ENCODE data around the gene NT5C3B.
A peak's percentile ranks its signal among the peaks of the same experiment; 100 is the strongest.

Gene NT5C3B

DNA sequence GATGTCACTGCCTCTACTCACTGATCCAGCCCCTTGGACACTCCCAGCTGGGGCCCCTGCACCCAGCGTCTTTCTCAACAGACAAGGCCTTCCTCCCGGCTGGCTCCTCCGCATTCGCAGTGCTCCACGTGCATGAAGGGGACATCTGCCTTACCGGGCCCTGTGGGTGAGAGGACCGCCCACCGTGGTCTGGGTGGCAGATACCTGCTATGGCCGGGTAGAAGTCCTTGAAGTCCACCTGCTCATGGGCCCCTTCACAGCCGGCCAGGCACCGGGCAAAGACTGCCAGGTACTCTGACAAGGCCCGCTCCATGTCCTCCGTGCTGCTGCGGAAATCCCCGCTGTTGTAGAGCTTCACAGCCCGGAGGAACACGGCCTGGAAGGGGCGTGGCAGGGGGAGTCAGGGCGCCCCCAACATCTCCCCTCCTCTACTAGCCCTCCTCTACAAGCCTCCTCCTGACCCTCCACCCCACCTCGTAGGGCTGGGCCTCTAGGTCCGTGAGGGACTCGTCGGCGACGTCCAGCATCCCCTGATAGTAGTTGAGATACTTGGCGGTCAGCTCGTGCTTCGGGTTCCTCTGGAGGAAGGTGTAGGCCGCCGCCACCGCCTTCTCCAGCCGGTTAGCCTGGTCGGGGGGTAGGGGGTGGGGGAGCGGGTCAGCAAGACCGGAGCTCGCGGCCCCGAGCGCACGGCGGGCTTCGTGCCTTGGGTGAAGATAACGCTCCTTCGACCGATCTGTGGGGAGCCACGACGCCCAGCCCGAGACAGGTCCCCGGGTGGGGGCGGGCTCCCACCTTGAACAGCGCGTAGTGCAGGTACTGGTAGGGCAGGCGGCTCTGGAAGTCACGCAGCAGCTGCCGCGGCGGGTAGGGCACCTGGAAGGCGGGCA, 25.1 kb downstream of the NT5C3B start:
- DNase-seq, result peak in 1 of 14 donors; percentile 41

DNA sequence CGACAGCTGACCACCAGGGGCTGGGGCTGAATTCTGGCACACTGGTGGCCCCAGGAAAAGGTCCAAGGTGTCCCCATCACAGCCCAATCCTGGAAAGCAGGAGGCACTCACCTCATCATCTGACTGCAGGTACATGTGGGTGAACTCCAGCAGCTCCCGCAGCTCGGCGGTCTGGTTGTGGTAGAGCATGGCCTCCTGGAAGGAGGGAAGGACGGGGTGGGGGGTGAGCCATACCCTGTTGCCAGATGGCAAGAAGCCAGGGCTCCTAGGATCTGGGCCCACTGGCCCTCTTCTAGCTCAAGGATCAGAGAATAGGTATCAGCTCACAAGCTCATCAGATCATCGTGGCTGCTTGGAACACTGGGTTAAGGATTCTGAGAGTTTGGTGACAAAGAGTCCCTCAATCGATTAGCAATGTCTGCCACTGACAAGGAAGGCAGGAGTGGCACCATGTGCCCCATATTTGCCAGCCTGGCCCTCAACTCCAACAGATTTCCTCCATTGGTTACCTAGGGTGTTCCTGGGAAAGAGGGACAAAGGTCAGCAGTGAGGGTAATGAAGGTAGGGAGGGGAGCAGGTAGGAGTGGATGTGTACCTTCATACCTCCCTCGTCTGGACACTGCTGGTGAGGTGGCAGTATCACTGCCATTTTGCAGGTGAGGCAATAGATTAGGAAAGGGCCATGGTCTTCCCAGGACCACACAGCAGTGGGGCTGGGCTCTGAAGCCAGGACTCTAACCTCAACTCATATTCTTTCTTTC, 29.2 kb downstream of the NT5C3B start:
- DNase-seq, result no peak

DNA sequence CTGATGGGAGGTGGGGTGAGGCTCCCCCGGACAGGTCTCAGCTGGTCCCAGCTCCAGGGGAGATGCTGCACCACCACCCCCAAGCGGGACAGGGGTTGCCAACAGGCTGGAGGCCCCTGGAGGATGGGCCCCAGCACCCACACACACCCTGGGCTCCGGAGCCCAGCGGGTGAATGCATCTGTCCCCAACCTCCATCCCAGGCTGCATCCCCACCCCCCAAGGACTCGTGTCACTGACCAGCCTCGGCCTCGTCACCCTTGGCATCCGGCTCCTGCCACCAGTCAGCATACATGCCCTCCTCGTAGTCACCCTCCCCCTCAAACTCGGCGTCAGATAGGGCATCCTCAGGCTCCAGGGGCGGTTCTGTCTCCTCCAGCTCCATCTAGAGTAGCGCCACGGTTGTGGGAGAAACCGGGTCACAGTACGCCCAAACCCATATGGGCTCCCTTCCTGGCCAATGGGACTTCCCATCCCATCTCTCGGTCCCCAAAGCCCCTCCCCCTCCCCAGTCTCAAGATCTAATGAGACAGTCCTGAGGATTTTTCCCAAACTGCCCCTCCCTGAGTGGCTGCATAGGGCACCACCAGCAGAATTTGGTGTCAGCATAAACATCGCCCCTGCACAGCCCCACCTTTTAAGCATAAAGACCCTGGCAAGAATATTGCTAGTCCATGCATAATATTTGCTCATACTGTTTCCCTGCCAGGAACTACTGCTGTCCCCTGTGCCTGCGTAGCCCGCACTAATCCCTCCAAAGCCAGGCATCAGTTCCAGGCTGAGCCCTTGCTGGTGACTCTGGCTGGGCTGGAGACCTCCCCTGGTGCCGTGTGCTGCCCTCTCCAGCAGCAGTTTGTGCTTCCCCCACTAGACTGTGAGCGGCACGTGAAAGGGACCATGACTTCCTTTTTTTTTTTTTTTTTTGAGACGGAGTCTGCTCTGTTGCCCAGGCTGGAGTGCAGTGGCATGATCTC, 32.7 kb downstream of the NT5C3B start:
- DNase-seq, result peak in 1 of 14 donors; percentile 22

DNA sequence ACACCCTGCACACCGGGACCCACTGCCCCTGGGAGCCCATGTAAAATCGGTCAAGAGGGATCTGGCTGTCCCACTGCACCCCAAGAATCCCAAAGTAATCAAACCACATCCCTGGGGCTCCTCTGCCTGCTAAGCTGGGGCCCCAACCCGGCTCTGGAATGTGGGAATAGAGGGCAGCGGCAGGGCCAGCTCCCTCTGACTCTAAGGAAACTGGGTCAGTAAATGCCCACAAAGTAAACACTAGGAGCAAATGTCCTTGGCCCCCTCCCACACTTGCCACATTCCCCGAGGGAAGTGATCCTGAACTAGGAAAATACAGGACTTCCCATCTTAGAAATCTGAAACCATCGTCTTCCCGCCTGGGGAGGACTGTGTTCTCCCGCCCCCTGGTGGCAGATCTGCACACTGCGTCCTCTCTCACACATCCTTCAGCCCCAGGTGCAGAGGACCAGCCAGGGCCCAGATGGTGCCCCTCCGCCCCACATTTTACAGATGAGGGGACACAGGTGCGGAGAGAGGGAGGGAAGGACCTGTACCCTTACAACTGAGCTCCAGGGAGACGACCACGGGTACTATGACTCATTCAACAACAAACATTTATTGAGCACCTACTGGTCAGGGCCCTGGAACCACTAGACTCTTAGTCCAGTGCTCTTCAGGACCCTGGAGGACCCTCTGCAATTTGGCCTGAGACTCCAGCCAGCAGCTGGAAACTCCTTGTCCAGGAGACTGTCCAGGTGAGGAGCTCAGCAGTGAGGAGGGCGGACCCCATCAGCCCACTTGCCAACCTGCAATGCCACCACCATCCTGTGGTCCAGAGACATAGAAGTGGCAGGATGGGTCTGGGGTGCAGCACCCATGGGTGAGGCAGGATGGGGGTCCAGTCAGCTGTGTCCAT, 34.4 kb downstream of the NT5C3B start:
- DNase-seq, result peak in 12 of 14 donors; percentile 13 to 80 (median 52)

DNA sequence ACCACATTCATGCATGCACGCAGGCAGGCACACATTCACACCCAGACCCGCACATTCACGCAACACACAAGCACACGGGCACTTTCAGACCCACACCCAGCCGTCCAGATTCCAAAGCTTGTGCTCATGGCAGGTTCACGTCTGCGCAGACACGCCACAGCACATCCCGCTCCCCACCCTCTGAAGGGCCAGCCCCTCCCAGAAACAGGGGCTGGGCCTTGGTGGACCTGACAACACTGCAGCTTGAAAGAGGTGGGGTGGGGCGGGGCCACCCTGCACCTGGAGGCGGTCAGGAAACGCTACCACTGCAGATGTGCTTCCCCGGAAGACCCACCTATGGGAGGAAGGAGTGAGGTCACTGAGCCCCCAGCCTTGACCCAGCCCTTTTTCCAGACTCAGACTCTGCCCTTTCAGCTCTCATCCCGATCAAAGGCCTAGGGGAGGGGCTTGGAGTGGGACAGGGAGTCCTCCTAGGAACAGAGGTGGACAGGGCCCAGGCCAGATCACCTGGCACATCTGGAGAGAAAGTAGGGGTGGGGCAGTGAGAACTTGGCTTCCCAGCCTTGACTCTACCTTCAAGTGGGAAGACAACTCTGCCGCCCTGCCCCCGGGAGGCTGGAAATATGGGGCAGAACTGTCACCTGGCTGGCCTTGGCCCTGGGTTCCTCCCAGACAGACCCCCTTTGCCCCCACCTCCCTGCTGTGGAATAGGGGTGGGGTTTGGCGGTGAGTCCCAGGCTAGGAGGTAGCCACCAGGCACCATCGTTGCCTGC, 35.2 kb downstream of the NT5C3B start:
- no peak for DNase-seq

DNA sequence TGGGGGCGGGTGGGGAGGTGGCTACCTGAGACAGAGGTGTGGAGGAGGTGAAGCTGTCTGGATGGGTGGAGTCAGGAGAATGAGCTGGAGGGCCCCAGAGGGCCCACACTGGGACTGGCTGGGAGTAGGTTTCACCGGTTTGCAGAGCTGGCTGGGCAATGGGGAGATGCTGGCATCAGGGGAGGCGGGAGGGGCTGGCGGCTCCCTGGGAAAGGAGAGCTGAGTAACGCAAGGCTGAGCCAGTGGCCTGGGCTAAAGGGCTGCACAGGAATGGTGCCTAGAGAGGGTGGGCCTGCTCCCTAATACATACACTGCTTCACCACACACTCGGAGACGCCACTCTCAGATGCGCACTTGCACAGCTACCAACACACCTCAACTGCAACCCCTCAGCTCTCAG, 36.7 kb downstream of the NT5C3B start:
- DNase-seq, result no peak

DNA sequence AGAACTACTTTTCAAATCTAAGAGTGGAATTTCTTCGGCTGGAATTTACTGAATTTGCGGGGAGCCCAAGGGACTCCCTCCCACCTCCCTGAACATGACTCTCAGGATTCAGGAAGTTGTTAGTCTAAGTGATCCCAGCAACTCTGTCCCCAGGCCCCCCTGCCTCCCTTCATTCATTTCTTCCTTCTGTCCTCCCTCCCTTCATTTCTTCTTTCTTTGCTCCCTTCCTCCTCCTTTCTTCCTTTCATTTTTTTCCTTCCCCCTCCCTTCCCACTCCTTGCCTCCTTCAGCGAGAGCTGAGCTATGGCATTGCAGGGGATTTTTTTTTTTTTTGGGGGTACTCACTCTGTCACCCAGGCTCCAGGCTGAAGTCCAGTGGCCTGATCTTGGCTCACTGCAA, 38.7 kb downstream of the NT5C3B start:
- no peak for DNase-seq

DNA sequence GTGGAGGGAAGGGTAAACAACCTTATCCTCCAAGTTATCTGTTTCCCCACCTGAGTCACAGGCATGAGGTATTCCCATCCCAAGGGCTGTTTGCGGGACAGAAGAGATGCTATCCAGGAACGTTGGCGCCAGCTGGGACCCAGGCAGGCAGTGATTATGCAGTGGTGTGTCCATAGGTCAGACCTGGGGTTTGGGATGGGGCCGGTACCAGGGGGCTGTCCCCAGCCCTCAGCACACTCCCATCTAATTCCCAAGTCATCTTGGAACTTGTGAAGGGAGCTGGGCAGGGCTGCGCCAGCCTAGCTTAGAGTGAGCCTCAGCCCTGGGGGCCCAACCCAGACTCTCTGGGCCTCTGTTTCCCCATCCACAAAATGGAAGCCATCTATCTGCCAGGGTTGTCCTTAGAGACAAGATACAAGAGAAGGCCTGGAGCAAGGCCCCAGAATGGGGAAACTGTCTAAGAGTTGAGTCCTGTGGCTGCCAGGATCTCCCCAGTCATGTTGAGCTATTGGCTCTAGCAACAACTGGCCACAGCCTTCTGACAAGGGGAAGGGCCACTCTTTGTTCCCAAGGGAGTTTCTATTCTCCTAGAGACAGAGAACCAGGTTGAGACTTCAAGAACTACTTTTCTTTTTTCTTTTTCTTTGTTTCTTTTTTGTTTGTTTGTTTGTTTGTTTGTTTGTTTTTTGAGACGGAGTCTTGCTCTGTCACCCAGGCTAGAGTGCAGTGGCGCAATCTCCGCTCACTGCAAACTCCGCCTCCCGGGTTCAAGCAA, 39.7 kb downstream of the NT5C3B start:
- DNase-seq, result no peak

DNA sequence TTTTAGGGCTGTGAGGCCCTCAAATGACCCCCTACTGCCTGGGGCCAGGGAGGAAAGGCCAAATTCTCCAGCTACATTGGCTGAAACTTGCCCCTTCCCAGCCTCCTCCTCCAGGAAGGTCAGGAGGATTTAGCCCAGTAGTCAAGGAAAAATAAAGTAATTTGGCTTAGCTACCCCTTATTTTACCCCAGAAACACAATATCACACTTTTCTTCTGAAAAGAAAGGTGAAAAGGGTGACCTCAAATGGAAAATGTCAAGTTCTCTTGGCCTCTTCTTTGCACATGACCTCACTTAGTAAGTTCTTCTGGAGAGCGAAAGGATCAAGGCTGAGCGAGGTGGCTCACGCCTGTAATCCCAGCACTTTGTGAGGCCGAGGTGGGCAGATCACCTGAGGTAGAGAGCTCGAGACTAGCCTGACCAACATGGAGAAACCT, 41.5 kb downstream of the NT5C3B start:
- no peak for DNase-seq

DNA sequence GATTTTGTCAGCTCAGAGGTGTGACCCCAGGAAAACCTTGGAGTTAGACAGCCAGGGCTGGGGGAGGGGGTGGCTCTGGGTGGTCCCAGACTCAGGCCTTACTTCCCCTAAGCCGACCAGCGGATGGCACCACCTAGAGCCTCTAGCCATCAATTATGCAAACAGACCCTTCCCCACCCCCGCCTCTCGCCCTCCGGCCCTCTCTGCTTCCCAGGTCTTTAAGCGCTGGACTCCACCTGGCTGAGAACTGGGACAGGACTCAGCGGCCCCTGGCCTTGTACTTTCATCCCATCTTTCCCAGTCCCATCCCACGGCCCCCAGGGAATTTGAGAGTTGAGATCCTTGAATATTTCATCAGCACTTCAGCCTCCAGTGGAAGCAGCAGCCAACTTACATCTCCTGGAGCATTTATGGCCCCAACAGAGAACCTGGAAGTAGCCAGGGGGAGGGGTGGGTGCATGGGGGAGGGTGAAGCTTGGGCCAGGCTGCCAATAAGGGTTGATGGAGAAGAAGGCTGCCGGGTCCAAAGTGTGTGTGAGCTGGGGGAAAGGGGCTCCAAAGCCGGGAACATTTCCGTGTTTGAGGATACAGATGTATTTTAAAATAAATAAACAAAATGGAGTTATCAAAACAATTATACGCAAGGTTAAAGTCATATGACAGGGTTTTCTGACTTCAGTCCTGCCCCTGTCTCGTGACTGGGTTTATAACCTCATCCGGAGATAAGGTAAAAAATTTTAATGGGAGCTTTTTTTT, 42.1 kb downstream of the NT5C3B start:
- DNase-seq, result no peak

DNA sequence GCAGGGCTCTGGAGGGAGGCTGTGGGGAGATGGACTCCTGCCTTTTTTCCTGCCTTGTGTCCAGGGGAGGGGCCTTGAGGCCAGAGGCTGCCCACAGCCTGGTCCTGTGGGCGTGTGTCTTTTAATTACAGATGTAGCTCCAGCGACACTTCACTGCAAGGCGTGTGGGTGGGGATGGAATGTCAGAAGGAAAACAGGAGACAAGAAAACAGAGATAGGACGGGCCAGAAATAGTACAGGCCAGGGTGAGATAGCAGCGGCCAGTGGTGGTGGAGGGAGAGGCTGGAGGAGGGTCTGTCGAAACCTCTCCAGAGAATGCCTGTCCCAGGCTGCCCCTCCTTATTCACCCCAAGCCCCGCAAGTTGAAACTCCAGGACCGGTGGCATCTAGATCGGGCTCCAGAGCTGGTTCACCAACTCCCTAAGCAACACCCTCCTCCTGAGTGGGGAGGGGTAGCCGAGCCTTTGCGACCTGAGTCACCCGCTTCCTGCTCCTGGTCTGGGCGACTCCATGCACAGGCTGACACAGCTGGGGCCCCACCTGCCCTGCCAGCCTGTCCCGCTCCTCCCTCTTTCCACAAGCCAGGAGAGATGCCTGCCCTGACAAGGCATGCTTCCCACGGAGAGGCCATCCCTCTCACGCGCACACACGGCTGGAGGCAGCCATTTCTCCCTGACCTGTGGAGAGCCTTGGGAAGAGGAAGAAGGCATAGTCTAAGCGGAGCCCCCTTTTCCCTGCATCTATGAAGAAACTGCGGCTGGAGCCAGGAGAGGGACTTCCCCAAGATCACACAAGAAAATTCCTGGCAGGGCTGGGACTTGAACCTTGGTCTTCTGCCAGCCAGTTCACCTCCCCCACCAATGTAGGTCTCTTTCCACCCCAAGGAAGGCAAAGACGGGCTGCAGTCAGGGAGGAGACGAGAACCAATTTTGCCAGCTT, 42.9 kb downstream of the NT5C3B start:
- DNase-seq, result no peak

DNA sequence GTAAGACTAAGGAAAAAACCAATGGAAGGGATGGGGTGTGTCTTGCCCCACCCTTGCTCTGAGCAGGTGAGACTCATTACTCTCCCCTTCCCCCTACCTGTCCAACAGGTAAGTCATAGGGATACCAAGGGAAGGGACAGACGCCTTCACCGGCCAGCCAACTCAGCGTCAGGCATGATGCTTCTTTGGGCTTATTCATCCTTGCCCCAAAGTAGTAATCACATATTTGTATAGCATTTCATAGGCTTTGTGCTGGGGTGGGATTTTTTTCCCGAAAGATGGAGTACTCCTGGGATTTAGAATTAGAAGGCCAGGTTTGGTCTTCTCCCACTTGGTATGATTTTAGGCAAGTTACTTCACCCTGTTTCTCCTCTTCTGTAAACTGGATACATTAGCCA, 49.0 kb downstream of the NT5C3B start:
- no peak for DNase-seq

DNA sequence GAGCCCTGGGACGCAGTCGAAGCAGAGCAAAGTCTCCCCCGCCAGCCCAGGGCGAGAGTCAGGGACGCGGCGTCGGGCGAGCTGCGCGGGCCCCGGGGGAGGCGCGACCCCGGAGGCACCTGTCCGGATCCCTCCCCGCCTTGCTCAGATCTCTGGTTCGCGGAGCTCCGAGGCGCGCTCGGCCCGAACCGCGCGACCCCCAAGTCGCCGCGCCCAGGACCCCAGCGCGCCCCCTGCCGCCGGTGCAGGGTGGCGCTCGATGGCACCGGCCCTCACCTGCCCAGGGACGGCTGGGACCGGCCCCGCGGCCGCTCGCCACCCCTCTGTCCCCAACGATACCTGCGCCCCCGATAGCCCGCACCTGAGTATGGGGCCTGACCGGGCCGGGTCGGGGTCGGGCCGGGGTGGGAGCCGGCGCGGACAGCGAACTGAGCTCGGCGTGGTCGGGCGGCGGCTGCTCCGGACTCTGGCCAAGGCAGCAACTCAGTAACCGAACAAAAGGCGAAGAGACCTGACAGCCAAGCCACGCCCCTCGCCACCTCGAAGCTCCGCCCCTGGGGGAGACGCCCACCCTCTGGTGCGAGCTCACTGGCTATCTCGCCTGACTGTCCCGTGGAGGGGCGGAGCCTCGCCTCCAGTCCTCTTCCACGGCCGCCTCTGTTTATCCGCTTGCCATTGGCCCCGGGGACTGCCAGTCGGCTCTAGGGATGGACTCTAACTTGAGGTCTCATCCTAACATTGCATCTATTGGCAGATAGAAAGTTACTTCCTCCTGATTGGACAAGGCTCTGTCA, 49.6 kb downstream of the NT5C3B start, which contains the start of gene JUP:
Gene JUP, minus strand, starts transcription at position 485 of the 794 bp plus-strand sequence. CDS start 14,857 bp downstream, outside the sequence.
- DNase-seq, result peak; percentile 73 to 100 (median 96)

DNA sequence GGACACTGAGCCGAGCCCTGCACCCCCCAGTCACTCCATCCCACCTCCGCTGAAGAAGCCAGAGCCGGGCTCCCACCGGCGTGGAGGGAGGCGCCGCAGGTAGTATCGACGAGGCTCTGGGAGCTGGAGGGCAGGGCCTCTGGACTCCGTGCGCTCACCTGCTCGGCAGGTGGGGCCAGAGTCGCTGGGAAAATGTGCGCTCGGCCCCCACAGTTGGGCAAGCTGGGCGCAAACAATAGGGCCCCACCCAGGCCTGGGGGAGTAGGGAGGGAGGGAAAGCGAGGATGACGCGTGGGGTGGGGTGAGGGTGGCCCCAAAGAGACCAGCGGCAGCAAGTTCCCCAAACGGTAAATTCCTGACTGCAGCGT, 50.2 kb downstream of the NT5C3B start:
- peak in 2 of 14 donors; percentile 12 to 17 for DNase-seq

DNA sequence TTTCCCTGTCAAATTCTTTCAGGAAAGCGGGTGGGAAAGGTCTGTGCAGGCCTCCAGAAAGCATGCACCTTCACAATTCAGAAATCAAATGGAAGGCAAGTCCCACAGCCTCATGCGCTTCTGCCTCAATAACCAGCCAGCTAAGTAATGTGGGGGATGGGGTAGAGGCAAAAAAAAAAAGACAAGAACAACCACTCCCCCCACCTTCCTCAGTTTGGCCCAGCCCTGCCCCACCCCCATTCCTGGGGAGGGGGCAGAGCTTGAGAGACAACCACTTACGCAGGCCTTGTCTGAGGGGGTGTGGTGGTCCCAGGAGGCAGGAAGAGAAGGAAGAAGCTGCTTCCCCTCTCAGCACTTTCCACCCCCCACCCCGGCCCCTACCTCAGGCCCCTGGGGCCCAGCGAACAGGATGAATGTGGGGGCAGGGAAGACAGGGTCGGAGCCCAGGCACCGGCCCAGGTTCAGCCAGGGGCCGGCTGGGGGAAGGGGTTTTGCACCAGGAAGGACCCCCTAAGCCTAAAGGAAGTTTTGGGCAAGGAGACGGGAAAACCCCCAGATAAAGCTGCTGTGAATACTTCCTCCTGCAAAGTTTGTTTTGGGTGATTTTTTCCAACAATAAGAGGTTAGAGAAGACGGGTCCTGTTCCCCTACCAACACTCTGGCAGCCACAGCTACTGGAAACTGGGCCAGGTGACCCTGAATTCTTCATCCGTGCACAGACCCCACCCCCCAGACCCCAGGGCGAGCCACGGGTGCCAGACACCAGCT, 50.8 kb downstream of the NT5C3B start:
- DNase-seq, result no peak

DNA sequence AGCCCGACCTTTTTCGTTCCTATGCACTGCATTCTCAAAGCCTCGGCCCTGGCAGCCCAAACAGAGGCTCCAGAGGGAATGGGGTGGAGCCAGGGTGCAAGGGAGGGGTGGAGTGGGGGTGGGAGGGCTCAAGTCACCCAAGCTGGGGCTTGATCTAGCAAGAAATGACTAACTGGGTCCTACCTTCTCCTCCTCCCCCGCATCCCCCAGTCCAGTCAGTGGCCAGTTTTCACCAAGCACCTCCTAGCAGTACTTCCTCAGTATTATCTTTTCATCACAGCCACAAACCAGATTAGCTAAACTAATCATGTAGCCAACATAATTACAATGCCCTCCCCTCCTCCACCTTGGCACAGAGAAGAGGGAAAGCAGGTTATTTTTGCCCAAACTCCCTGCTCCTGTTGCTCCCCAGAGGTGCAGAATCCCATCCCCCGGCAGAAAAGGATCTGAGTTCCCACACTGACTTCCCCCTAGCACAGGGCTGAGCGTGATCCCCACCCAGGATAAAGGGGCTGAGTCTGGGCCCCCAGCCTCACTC, 51.8 kb downstream of the NT5C3B start:
- DNase-seq, result peak in 1 of 14 donors; percentile 8

All from C1 segment of cervical spinal cord (tissue), 14 donors.